ENCODE measurements around the gene PTPRR. TPM values are rescaled to one million over a fixed set of nuclear protein-coding genes. Genes with fewer than 3 reads are reported as not detected.

PTPRR gene
- total RNA-seq, 2 donors from 2014 or later = 21.8 to 43.8 TPM

DNA sequence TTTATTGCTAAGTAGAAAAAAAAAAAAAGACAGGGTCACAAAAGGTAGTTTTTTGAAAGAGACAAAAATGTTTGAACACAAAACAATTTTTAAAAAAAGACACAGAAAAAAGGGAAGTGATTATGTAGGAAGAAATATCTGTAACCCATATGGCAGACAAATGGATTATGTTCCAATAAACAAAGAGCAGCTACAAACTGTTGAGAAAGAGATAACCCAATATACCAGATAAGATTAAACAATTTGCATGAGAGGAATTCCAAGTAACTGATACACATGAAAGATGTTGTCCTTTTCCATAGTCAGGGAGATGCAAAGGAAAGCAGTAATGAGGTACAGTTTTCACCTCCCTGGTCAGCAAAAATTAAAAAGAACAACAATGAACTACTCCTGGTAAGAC lies 44.9 kb downstream of the PTPRR start:
- Histone ChIP-seq H3K9me3 (no peaks in the 10 kb centered on the region), H3K4me3 (no peak overlapping the region), H3K27me3 (no peaks in the 10 kb centered on the region), H3K27ac (no peak overlapping the region), H3K9ac (ENCODE audit: low read depth in 2 of 2, low read length in 2 of 2) (no peak overlapping the region), H3K36me3 (no peaks in the 10 kb centered on the region), H3K4me1 (no peaks in the 10 kb centered on the region)
- DNase-seq = no peak
- intact Hi-C loops (cut with DNase I) = no loop called here
- TF ChIP-seq, protein P1, sequence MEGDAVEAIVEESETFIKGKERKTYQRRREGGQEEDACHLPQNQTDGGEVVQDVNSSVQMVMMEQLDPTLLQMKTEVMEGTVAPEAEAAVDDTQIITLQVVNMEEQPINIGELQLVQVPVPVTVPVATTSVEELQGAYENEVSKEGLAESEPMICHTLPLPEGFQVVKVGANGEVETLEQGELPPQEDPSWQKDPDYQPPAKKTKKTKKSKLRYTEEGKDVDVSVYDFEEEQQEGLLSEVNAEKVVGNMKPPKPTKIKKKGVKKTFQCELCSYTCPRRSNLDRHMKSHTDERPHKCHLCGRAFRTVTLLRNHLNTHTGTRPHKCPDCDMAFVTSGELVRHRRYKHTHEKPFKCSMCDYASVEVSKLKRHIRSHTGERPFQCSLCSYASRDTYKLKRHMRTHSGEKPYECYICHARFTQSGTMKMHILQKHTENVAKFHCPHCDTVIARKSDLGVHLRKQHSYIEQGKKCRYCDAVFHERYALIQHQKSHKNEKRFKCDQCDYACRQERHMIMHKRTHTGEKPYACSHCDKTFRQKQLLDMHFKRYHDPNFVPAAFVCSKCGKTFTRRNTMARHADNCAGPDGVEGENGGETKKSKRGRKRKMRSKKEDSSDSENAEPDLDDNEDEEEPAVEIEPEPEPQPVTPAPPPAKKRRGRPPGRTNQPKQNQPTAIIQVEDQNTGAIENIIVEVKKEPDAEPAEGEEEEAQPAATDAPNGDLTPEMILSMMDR (IDR thresholded peaks at IDR 0.05) = no peak

DNA sequence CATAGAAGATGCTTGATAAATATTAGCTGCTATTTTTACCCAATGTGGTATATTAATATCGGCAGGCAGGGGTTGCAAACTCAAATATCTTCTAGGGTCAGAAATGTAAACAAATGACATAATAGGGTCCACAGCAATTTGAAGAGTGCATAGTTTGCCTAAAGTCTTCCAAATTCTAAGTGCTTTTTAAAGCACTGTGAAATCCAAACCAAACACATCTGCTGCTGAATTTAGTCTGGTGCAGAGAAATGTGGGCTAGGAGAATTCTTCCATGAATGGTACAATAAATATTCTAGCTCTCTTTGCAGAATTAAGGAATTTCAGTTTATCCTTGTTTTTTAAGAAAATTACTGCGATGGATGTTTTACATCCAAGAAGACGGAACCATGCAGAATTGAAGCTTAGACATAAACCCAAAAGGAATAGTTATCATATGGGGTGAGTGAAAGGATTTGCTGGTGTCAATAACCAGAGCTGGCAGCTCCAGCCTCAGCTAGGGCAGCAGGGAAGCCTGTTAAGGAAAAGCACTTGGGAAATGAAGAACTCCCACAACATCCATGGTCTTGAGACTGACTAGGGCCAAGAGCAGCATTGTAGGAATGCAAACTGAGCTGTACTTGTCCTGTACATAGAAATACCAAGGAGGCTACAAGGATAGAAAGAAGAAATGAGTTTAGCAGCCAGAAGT lies 65.5 kb downstream of the PTPRR start:
- Histone ChIP-seq H3K9ac (ENCODE audit: low read depth in 2 of 2, low read length in 2 of 2) (no peak overlapping the region), H3K27ac (no peak overlapping the region), H3K4me3 (no peak overlapping the region), H3K27me3 (no peaks in the 10 kb centered on the region), H3K4me1 (no peaks in the 10 kb centered on the region), H3K9me3 (no peaks in the 10 kb centered on the region), H3K36me3 (no peaks in the 10 kb centered on the region)
- TF ChIP-seq, protein P1 (IDR thresholded peaks at IDR 0.05) = no peak
- intact Hi-C loops (cut with DNase I) = no loop called here
- no peak for DNase-seq

DNA sequence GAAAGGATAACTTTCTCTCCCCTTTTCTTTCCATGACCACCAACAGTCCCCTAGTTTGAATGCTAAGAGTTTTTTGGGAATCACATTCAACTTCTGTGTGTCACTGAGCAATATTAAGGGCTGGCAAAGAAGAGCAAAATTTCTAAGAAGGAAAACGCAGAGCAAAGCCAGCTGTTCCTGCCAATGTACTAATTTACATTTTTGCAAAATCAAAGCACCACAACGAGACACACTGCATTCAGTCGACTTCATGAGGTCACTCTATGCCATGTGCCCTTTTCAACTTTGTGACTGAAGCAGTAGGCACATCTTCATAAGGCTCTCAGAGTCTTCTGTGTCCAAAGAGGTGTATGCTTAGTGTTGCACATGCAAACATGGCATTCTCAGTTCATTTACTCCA lies 66.4 kb downstream of the PTPRR start:
- TF ChIP-seq, protein P1 (IDR thresholded peaks at IDR 0.05) = no peak
- Histone ChIP-seq H3K9me3 (no peaks in the 10 kb centered on the region), H3K36me3 (no peaks in the 10 kb centered on the region), H3K27ac (no peak overlapping the region), H3K4me3 (no peak overlapping the region), H3K9ac (ENCODE audit: low read depth in 2 of 2, low read length in 2 of 2) (no peak overlapping the region), H3K4me1 (no peaks in the 10 kb centered on the region), H3K27me3 (no peaks in the 10 kb centered on the region)
- intact Hi-C loops (cut with DNase I) = no loop called here
- DNase-seq = no peak

DNA sequence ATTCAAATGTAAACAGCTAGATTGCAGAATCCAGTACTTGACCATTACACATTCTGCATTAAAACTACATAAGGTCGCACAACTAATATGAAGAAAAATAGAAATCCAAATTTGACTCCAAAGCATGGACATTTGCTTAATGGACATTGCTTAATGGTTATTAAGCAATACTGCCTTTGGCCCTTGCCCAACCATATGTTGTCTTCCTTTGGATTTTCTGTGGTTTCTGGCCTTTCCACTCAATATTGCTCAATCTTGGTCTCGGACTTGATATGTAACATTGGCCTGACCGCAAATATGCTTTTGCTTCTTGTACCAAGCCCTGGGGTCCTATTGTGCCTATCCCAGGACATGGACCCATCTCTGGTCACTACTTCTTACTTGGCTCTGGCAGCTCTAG lies 67.2 kb downstream of the PTPRR start:
- no peaks in the 10 kb centered on the region for H3K4me1 ChIP-seq
- H3K27me3 ChIP-seq = no peaks in the 10 kb centered on the region
- no peaks in the 10 kb centered on the region for H3K9me3 ChIP-seq
- no peak overlapping the region for H3K9ac ChIP-seq (ENCODE audit: low read depth in 2 of 2, low read length in 2 of 2)
- intact Hi-C loops (cut with DNase I) = no loop called here
- peak; percentile 39 for DNase-seq
- H3K36me3 ChIP-seq = no peaks in the 10 kb centered on the region
- TF ChIP-seq, protein P1 (IDR thresholded peaks at IDR 0.05) = no peak
- no peak overlapping the region for H3K4me3 ChIP-seq
- H3K27ac ChIP-seq = no peak overlapping the region

DNA sequence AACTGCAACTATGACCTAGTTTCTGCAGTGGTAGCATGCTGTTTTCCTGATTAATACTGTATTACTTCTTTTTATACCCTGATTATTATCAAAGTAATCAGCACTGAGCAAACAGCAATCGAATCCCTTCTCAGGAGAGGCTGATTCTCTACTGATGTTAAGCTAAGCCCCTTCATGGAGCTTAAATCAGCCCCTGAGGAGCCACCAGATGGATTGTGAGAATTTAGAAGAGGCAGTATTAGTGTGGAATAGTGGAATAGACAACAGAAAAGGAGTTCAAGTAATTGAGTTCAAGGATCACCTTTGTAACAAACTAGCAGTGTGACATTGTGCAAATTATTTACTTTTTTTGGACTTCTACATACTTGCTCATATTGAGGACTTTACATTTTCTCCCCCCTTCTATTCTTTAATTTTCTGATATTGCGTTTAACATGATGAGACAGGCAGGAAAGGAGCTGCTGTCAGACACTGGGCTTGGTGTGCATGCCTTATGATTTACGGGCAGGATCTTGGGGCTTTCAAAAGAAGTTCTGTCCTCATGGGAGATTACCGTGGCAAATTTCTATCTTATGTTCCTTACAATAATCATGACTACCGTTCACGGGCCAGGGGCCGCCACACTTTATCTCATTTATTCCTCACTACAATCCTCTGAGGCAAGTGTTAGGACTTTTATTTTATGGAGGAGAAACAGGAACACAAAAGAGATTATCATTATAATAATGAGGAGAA lies 68.0 kb downstream of the PTPRR start:
- Histone ChIP-seq H3K27ac (no peak overlapping the region), H3K9me3 (no peaks in the 10 kb centered on the region), H3K27me3 (no peaks in the 10 kb centered on the region), H3K36me3 (no peaks in the 10 kb centered on the region), H3K4me3 (no peak overlapping the region), H3K4me1 (no peaks in the 10 kb centered on the region), H3K9ac (ENCODE audit: low read depth in 2 of 2, low read length in 2 of 2) (no peak overlapping the region)
- intact Hi-C loops (cut with DNase I) = no loop called here
- DNase-seq = no peak
- TF ChIP-seq, protein P1 (IDR thresholded peaks at IDR 0.05) = no peak

Data from colonic mucosa (tissue), 4 donors.